Sigmoid colon (tissue), 7 donors: ENCODE data around the gene PROP1. TPM values are rescaled to one million over a fixed set of nuclear protein-coding genes. Genes with fewer than 3 reads are reported as not detected.
A peak's percentile ranks its signal among the peaks of the same experiment; 100 is the strongest.
"Not testable (repeated sequence)": the region's sequence is repeated elsewhere in the genome, so short reads cannot be mapped to it uniquely, and the experiment has no call there.

Source experiments
- DNase-seq: peaks from one replicate; pipeline ENCODE4 v3.0.0-alpha.2; 2019
- H3K27ac ChIP-seq, 4 donors: fragments of 200-600 bp; sonication (generic); one replicate each; pipeline ENCODE4 v1.5.1; 2016 to 2019; ENCODE audit warnings: mild to moderate bottlenecking in 1 of 4
- H3K27me3 ChIP-seq, 3 donors: fragments of 200-600 bp; sonication (generic); one replicate each; pipeline ENCODE4 v1.5.1; 2019; ENCODE audit warnings: mild to moderate bottlenecking in 1 of 3
- H3K36me3 ChIP-seq, 4 donors: fragments of 200-600 bp; sonication (generic); one replicate each; pipeline ENCODE4 v1.5.1; 2016 to 2019
- H3K4me1 ChIP-seq, 4 donors: fragments of 200-600 bp; sonication (generic); one replicate each; pipeline ENCODE4 v1.5.1; 2017 to 2019
- H3K4me3 ChIP-seq, 4 donors: fragments of 200-600 bp; sonication (generic); one replicate each; pipeline ENCODE4 v1.5.1; 2017 to 2019; ENCODE audit warnings: mild to moderate bottlenecking in 2 of 4, moderate library complexity in 1 of 4
- H3K9me3 ChIP-seq, 4 donors: fragments of 200-600 bp in 3 of 4; sonication (generic) in 3 of 4; one replicate each; pipeline versions ENCODE4 v1.5.1 to v1.6.1; 2013 to 2019
- EP300 ChIP-seq, 4 donors: sonication (generic); formaldehyde crosslinking; IDR thresholded peaks; one replicate each; pipeline ENCODE4 v1.6.1; 2017; ENCODE audit warnings: antibody characterized with exemption in 4 of 4
- POLR2A ChIP-seq, 2 donors: fragments of 450-650 bp; IDR thresholded peaks; one replicate each; pipeline ENCODE4 v1.6.1; 2016; ENCODE audit warnings: antibody characterized with exemption in 2 of 2, mild to moderate bottlenecking in 2 of 2, moderate library complexity in 2 of 2
- POLR2AphosphoS5 ChIP-seq, 4 donors: sonication (generic); formaldehyde crosslinking; IDR thresholded peaks; one replicate each; pipeline ENCODE4 v1.6.1; 2017; ENCODE audit warnings: antibody characterized with exemption in 4 of 4
- WGBS, 2 donors: extraction: QIAGEN DNeasy Blood & Tissue Kit; methylation state at CpG; one replicate each; pipeline ENCODE4 v1.1.7; 2013; 5-methylcytosine and 5-hydroxymethylcytosine counted together
- intact Hi-C: fragments of 100-400 bp; cut with DNase I; formaldehyde crosslinking; loops from one replicate; pipeline ENCODE4 v1.15.1; 2023
- polyA plus RNA-seq, 3 donors: library from polyadenylated mRNA; stranded (reverse); fragments of 200-250 nt; gene quantifications; one replicate each; pipeline ENCODE4 v1.2.3, GENCODE V29; 2013
- total RNA-seq, 4 donors: library from RNA; depleted of rRNA; stranded (reverse); fragments of >200 nt; gene quantifications; one replicate each; pipeline ENCODE4 v1.1.0, GENCODE V29; 2016
- TF ChIP-seq, protein P1 (sequence below), 4 experiments: fragments of 450-650 bp in 3 of 4; fragments of 200-600 bp in 1 of 4; IDR thresholded peaks; one replicate each; pipeline ENCODE4 v1.5.1; 2016 to 2019; ENCODE audit warnings: antibody characterized with exemption in 4 of 4, mild to moderate bottlenecking in 3 of 4, moderate library complexity in 2 of 4
- donor health status: healthy with polysubstance abuse.
- donor health status: Bipolar disorder and iron deficiency.
- donor health status: healthy.

PROP1 gene
- total RNA-seq: not detected
- not detected for polyA plus RNA-seq

- Histone ChIP-seq H3K9me3 (no peaks in the 10 kb centered on the region), H3K27ac (no peak within 1 kb of the TSS), H3K36me3 (no peaks in the 10 kb centered on the region), H3K4me3 (no peak within 1 kb of the TSS), H3K4me1 (no peaks in the 10 kb centered on the region), H3K27me3 (peaks cover 0 to 35% (median 11%) of the 10 kb centered on the region in 3 donors)
- intact Hi-C loops: no loop called here
- 48 to 57% methylated on average over 23 of the region's 23 CpGs for WGBS, 2 donors
- DNase-seq: no peak
- TF ChIP-seq POLR2A (IDR thresholded peaks at IDR 0.05) (no peak), EP300 (IDR thresholded peaks at IDR 0.05) (no peak), POLR2AphosphoS5 (IDR thresholded peaks at IDR 0.05) (no peak)
- TF ChIP-seq, protein P1, sequence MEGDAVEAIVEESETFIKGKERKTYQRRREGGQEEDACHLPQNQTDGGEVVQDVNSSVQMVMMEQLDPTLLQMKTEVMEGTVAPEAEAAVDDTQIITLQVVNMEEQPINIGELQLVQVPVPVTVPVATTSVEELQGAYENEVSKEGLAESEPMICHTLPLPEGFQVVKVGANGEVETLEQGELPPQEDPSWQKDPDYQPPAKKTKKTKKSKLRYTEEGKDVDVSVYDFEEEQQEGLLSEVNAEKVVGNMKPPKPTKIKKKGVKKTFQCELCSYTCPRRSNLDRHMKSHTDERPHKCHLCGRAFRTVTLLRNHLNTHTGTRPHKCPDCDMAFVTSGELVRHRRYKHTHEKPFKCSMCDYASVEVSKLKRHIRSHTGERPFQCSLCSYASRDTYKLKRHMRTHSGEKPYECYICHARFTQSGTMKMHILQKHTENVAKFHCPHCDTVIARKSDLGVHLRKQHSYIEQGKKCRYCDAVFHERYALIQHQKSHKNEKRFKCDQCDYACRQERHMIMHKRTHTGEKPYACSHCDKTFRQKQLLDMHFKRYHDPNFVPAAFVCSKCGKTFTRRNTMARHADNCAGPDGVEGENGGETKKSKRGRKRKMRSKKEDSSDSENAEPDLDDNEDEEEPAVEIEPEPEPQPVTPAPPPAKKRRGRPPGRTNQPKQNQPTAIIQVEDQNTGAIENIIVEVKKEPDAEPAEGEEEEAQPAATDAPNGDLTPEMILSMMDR (IDR thresholded peaks at IDR 0.05): no peak
Observed at GRCh38 chr5:177995691-177996595, at the start of gene PROP1. Gene PROP1, minus strand, starts transcription at chr5:177996242. Its CDS starts 309 bp downstream, at chr5:177995933.

GRCh38 chr5:178019379-178020030, 23.5 kb upstream of the PROP1 start:
- H3K27ac ChIP-seq, H3K9me3 ChIP-seq, DNase-seq, H3K36me3 ChIP-seq, H3K4me1 ChIP-seq, intact Hi-C loops, H3K4me3 ChIP-seq, H3K27me3 ChIP-seq: not testable (repeated sequence)
- 36 to 71% methylated on average over 6 to 7 of the region's 11 CpGs for WGBS, 2 donors

- not testable (repeated sequence) for H3K36me3 ChIP-seq
Observed at GRCh38 chr5:178012758-178013157, 16.7 kb upstream of the PROP1 start.

DNA sequence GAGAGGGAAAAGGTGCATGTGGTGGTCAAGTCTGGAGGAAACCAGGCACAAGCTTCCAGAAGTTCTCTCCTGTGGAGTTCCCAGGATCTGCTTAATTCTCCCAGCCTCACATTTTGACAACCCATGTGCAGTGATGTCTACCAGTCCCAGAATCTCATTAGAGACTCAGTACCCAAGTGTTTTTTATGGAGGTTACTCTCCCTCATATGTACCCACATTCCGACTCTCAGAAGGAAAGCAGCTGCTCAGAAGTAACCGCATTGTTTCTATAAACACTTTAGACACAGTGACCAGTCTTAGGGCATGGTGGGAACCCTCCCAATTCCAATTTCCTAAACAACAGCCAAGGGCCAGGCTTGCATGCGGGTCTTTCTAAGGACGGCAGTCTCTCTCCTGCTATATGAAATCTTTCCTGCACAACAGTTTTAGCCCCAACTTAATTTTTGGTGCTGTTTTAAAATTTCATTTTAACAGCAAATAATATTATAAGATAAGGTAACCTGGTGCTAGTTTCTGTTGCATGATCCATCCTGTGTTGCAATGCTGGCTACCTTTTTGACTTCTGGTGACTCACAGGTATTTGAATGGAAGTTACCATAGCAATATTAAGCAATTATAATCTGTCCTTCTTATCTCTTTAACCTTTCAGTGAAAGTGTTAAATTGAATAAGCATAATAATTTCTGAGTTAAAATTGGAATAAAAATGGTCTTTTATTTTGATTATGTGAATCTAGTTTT, 15.9 kb upstream of the PROP1 start:
- intact Hi-C loops, H3K4me3 ChIP-seq, H3K4me1 ChIP-seq, DNase-seq, H3K9me3 ChIP-seq, H3K36me3 ChIP-seq, H3K27ac ChIP-seq: not testable (repeated sequence)
- 74 to 79% methylated on average over 4 of the region's 4 CpGs for WGBS, 2 donors
- peaks cover 2 to 13% (median 6%) of the 10 kb centered on the region in 3 donors for H3K27me3 ChIP-seq

More at GRCh38 chr5:178012758-178013157, 16.7 kb upstream of the PROP1 start:
- H3K27me3 ChIP-seq, intact Hi-C loops, H3K9me3 ChIP-seq, H3K4me1 ChIP-seq, H3K27ac ChIP-seq, DNase-seq, H3K4me3 ChIP-seq: not testable (repeated sequence)
- 76 to 86% methylated on average over 2 of the region's 2 CpGs for WGBS, 2 donors

GRCh38 chr5:178007272-178007671, 11.2 kb upstream of the PROP1 start:
- H3K4me1 ChIP-seq, H3K36me3 ChIP-seq, intact Hi-C loops, H3K4me3 ChIP-seq, DNase-seq, H3K9me3 ChIP-seq, H3K27ac ChIP-seq: not testable (repeated sequence)
- 19 to 45% methylated on average over 22 to 24 of the region's 26 CpGs for WGBS, 2 donors
- H3K27me3 ChIP-seq: peaks cover 2 to 35% (median 11%) of the 10 kb centered on the region in 3 donors

GRCh38 chr5:178006536-178007231, 10.6 kb upstream of the PROP1 start:
- H3K27ac ChIP-seq, H3K9me3 ChIP-seq, DNase-seq, H3K36me3 ChIP-seq, H3K4me1 ChIP-seq, intact Hi-C loops: not testable (repeated sequence)
- Histone ChIP-seq H3K27me3 (peaks cover 2 to 35% (median 11%) of the 10 kb centered on the region in 3 donors), H3K4me3 (peak overlapping the region in 2 of 4 donors; percentile 28 to 39)
- 6 to 47% methylated on average over 43 to 50 of the region's 59 CpGs for WGBS, 2 donors

- H3K4me3 ChIP-seq, DNase-seq, H3K9me3 ChIP-seq, H3K36me3 ChIP-seq, intact Hi-C loops, H3K4me1 ChIP-seq, H3K27ac ChIP-seq: not testable (repeated sequence)
- peaks cover 2 to 35% (median 11%) of the 10 kb centered on the region in 3 donors for H3K27me3 ChIP-seq
- 67% methylated on average over 1 of the region's 24 CpGs; no CpG with 5 or more reads in 1 of the 2 donors for WGBS, 2 donors
Observed at GRCh38 chr5:178006181-178006535, 10.1 kb upstream of the PROP1 start.
